Putamen (tissue), 1 donor: ENCODE data around the gene PSAP.

ENCODE experiments used
- DNase-seq: peaks from one replicate; pipeline ENCODE4 v3.0.0-alpha.2; 2016; ENCODE audit warnings: low spot score

The PSAP gene

GRCh38 chr10:71825217-71825616 is 25.8 kb downstream of the PSAP start:
- DNase-seq, result no peak

GRCh38 chr10:71824333-71824732 is 26.7 kb downstream of the PSAP start:
- DNase-seq, result no peak

GRCh38 chr10:71823356-71823755 is 27.7 kb downstream of the PSAP start:
- DNase-seq, result no peak

- DNase-seq, result no peak
Measured at GRCh38 chr10:71821909-71822763, 28.9 kb downstream of the PSAP start.

GRCh38 chr10:71820966-71821365 is 30.1 kb downstream of the PSAP start:
- no peak for DNase-seq

GRCh38 chr10:71819985-71820384 is 31.1 kb downstream of the PSAP start:
- DNase-seq, result no peak

GRCh38 chr10:71819441-71819861 is 31.6 kb downstream of the PSAP start:
- DNase-seq, result no peak

- DNase-seq, result no peak
Measured at GRCh38 chr10:71818674-71819260, 32.3 kb downstream of the PSAP start.

- no peak for DNase-seq
Measured at GRCh38 chr10:71817831-71818655, 33.0 kb downstream of the PSAP start.

- no peak for DNase-seq
Measured at GRCh38 chr10:71816936-71817618, 34.0 kb downstream of the PSAP start.

GRCh38 chr10:71816421-71816851 is 34.6 kb downstream of the PSAP start:
- no peak for DNase-seq

- DNase-seq, result no peak
Measured at GRCh38 chr10:71815515-71816130, 35.4 kb downstream of the PSAP start.

GRCh38 chr10:71814922-71815411 is 36.1 kb downstream of the PSAP start:
- no peak for DNase-seq

GRCh38 chr10:71812913-71813590 is 38.0 kb downstream of the PSAP start:
- no peak for DNase-seq

- DNase-seq, result peak; percentile 73
Measured at GRCh38 chr10:71812016-71812912, 38.8 kb downstream of the PSAP start.

- no peak for DNase-seq
Measured at GRCh38 chr10:71811351-71811750, 39.7 kb downstream of the PSAP start.

GRCh38 chr10:71810048-71810750 is 40.9 kb downstream of the PSAP start:
- no peak for DNase-seq

GRCh38 chr10:71809628-71810027 is 41.4 kb downstream of the PSAP start:
- no peak for DNase-seq
